ENCODE data around the gene LRRC39. TPM values are rescaled to one million over a fixed set of nuclear protein-coding genes. Genes with fewer than 3 reads are reported as not detected.

Gene LRRC39
- polyA plus RNA-seq, 1 experiment = 0.32 TPM

DNA sequence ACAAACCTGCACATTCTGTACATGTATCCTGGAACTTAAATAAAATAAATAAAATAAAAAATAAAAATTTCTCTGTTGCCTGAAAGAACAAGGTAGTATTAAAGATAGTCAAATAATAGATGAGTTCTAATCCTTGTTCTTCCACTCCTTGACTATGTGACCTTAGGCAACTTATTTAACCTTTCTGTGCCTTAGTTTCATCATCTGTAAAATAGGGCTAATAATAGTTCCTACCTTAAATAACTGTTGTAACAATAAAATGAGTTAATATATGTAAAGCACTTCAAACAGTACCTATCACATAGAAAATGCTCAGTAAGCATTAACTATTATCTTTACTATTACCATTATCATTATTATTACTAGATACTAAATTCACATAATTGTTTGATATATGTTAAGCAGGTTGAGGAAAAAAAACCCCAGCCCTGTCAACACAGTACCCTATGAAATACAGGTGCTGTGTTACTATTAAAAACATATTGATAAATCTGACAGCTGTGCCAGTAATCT lies 68.4 kb downstream of the LRRC39 start:
- DNase-seq (ENCODE audit: low read depth, low spot score) = no peak
- H3K4me3 ChIP-seq (ENCODE audit: low read depth, low read length) = no peak overlapping the region
- ChIA-PET CTCF (no interaction called here), POLR2A (no interaction called here)
- no peak overlapping the region for H3K27ac ChIP-seq (ENCODE audit: low read depth, low read length)
- TF ChIP-seq, protein P1, sequence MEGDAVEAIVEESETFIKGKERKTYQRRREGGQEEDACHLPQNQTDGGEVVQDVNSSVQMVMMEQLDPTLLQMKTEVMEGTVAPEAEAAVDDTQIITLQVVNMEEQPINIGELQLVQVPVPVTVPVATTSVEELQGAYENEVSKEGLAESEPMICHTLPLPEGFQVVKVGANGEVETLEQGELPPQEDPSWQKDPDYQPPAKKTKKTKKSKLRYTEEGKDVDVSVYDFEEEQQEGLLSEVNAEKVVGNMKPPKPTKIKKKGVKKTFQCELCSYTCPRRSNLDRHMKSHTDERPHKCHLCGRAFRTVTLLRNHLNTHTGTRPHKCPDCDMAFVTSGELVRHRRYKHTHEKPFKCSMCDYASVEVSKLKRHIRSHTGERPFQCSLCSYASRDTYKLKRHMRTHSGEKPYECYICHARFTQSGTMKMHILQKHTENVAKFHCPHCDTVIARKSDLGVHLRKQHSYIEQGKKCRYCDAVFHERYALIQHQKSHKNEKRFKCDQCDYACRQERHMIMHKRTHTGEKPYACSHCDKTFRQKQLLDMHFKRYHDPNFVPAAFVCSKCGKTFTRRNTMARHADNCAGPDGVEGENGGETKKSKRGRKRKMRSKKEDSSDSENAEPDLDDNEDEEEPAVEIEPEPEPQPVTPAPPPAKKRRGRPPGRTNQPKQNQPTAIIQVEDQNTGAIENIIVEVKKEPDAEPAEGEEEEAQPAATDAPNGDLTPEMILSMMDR (IDR thresholded peaks at IDR 0.05; ENCODE audit: low read depth, low read length) = no peak
- H3K27me3 ChIP-seq (ENCODE audit: control insufficient read depth, insufficient read depth, low read length) = no peaks in the 10 kb centered on the region
- H3K9me3 ChIP-seq (ENCODE audit: control insufficient read depth, insufficient read depth, low read length) = no peaks in the 10 kb centered on the region

DNA sequence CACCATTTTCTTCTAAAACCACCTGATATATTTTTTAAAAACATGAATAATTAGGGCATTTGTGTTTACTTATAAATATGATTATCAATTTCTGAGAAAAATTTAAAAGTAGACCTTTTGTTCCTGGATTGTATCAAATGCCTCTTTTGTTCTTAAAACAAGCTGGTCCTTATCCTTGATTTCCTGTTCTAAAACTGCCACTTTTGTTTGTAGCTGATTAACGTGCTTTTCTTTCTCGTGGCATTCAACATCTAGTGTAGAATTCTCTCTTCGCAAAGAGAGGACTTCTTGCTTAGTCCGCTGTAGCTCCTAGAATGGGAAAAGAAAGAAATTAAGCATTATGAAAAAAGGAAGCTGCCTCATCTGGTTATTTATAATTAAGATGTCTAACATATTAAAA lies 70.4 kb downstream of the LRRC39 start:
- TF ChIP-seq, protein P1 (IDR thresholded peaks at IDR 0.05; ENCODE audit: low read depth, low read length) = no peak
- no peak for DNase-seq (ENCODE audit: low read depth, low spot score)
- Histone ChIP-seq H3K4me3 (ENCODE audit: low read depth, low read length) (no peak overlapping the region), H3K27ac (ENCODE audit: low read depth, low read length) (no peak overlapping the region), H3K27me3 (ENCODE audit: control insufficient read depth, insufficient read depth, low read length) (no peaks in the 10 kb centered on the region), H3K9me3 (ENCODE audit: control insufficient read depth, insufficient read depth, low read length) (no peaks in the 10 kb centered on the region)
- ChIA-PET POLR2A (no interaction called here), CTCF (interaction anchor here (1.2 kb wide), 1 partner anchor 9 kb away, joined by 3 read pairs; no protein-coding TSS in a partner anchor)

DNA sequence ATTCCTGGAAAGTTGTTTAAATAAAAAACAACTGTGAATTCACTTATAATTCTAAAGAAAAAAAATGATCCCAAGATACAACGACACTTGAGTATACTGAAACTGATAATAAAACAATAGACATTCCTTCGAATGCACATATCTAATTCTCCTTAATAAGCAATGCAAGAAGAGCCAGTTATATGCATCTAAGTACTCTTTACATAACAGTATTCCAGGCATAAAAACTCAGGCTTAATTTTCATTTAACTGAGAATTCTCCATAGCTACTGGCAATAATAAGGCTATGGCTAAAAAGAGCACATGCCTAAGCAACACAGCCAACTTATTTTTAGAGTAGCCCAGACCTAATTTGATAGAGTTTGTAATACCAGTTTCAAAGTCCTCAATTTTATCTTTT lies 76.5 kb downstream of the LRRC39 start:
- ChIA-PET POLR2A (no interaction called here), CTCF (no interaction called here)
- DNase-seq (ENCODE audit: low read depth, low spot score) = no peak
- Histone ChIP-seq H3K9me3 (ENCODE audit: control insufficient read depth, insufficient read depth, low read length) (no peaks in the 10 kb centered on the region), H3K27me3 (ENCODE audit: control insufficient read depth, insufficient read depth, low read length) (no peaks in the 10 kb centered on the region), H3K4me3 (ENCODE audit: low read depth, low read length) (no peak overlapping the region), H3K27ac (ENCODE audit: low read depth, low read length) (no peak overlapping the region)
- TF ChIP-seq, protein P1 (IDR thresholded peaks at IDR 0.05; ENCODE audit: low read depth, low read length) = no peak

DNA sequence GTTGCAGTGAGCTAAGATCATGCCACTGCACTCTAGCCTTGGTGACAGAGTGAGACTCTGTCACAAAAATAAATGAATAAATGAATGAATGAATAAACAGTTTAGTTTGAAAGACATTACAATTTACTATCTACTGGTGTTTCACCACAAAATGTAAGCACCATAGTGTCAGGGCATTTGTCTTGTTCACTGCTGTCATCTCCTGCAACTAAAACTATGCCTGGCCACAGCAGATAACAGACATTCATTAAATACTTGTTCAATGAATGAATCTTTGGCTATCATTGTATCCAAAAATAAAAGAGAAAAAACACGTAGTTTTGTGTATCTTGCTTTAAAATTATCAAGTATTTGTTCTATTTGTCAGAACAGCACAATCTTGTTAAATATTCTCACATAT lies 77.9 kb downstream of the LRRC39 start:
- H3K27ac ChIP-seq (ENCODE audit: low read depth, low read length) = no peak overlapping the region
- TF ChIP-seq, protein P1 (IDR thresholded peaks at IDR 0.05; ENCODE audit: low read depth, low read length) = no peak
- ChIA-PET CTCF (no interaction called here), POLR2A (no interaction called here)
- H3K4me3 ChIP-seq (ENCODE audit: low read depth, low read length) = no peak overlapping the region
- H3K27me3 ChIP-seq (ENCODE audit: control insufficient read depth, insufficient read depth, low read length) = no peaks in the 10 kb centered on the region
- peak; percentile 11 for DNase-seq (ENCODE audit: low read depth, low spot score)
- H3K9me3 ChIP-seq (ENCODE audit: control insufficient read depth, insufficient read depth, low read length) = no peaks in the 10 kb centered on the region

Small RNAs within 50 kb of the gene (small RNA-seq; reads per million reads assigned to genes)
- gene AC093019.1 (ENCODE audit: insufficient read length, low read depth) = not detected
- not detected for gene RPL23AP90 (ENCODE audit: insufficient read length, low read depth)

Other genes starting within 250 kb of the LRRC39 start
- gene SLC35A3, start 208.3 kb downstream of the LRRC39 start, polyA plus RNA-seq (2011; rRNA removed) = 8.5 and 12.6 TPM in 2 replicates
- 0.58 and 1.0 TPM in 2 replicates for gene SASS6, start 45.3 kb downstream of the LRRC39 start, polyA plus RNA-seq (2011; rRNA removed)
- 11.4 and 17.9 TPM in 2 replicates for gene TRMT13, start 45.1 kb downstream of the LRRC39 start, polyA plus RNA-seq (2011; rRNA removed)
- 9.0 and 11.4 TPM in 2 replicates for gene DBT, start 71.6 kb upstream of the LRRC39 start, polyA plus RNA-seq (2011; rRNA removed)
- 35.2 and 48.8 TPM in 2 replicates for gene RTCA, start 88.0 kb upstream of the LRRC39 start, polyA plus RNA-seq (2011; rRNA removed)
- 2.2 and 2.8 TPM in 2 replicates for gene CDC14A, start 174.2 kb upstream of the LRRC39 start, polyA plus RNA-seq (2011; rRNA removed)